Measurements from ENCODE around the gene NFATC2.

NFATC2 gene

GRCh38 chr20:51511861-51512619 is 30.5 kb downstream of the NFATC2 start:
- no peak for DNase-seq

DNA sequence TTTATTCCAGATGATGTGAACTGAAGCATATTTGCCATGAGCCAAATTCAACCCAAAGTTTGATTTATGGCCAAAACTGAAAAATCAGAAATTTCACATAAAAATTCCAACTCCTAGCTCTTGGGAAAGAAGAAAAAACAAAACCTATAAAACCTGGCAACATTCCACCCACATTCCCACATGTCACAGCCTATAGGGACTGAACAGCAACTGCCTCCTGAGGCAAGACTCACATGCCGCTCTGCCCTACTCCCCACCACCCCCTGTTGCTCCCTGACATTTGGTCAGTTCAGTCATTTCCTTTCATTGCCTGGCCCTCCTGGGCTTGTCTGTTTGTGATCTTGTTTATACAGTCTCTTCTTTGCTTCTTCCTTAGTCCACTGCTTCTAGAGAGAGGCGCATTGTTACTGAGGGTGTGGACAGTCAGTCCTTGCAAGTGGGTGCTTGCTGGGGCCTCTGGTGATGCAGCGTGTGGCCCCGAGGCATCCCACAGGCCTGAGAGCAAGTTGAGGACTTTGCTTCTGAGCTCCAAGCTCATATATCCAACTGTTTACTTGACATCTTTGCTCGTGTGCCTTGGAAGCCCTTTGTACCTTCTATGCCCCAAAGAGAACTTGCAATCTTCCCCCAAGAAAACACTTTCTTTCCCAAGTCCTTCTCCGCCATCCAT is 31.4 kb downstream of the NFATC2 start:
- no peak for DNase-seq

- no peak for DNase-seq
Observed at GRCh38 chr20:51510169-51510568, 32.4 kb downstream of the NFATC2 start.

DNA sequence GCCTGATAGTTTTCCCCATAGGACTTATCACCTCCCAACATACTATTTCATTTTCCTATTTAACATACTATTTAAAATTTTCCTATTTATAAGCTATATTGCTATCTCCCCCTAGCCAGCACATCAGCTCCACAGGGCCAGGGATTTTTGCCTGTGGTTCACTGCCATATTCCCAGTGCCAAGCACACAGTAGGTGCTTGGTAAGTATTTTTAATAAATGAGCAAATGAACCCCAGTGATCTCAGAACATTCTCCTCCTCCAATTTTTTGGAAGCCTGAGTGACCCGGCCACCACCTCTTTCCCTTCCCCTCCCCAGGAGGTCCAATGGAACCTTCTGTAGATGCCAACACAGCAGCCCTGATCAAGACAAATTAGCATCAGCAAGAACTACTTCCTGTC is 33.3 kb downstream of the NFATC2 start:
- DNase-seq = no peak

- DNase-seq = no peak
Observed at GRCh38 chr20:51508780-51509179, 33.7 kb downstream of the NFATC2 start.

GRCh38 chr20:51508158-51508557 is 34.4 kb downstream of the NFATC2 start:
- DNase-seq = no peak

DNA sequence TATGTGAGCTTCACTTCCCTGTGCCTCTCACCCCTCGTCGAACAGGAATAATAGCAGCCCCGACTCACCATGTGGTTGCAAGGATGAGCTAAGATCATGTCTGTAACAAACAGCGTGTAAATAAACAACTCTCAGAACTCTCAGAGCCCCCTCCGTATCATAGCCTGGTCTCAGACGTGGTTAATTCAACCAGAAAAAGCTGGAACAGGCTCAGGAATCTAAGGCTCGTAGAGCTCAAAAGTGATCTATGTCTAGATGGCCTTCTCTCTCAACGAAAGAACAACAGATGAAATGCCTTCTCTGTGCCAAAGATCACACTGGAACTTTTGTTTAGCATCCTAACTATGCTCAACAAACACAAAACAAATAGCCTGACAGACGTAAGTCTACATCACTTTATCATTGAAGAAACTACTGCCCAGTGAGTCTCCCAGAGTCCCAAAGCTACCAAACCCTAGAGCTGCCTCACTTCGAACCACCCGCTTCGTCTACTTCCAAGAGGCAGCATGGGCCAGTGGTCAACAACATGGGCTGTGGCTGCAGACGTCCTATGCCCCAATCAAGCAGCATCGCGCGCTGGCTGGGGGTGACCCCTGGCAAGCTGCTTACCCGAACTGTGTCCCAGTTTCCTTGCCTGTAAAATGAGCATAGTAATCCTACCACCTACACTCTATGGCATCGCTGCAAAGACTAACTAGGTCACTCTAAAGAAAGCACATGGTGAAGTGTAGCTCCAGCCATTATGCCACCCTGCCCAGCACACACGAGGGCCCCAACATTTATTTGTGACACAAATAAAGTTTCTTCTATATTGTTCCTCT is 35.1 kb downstream of the NFATC2 start:
- DNase-seq = no peak

DNA sequence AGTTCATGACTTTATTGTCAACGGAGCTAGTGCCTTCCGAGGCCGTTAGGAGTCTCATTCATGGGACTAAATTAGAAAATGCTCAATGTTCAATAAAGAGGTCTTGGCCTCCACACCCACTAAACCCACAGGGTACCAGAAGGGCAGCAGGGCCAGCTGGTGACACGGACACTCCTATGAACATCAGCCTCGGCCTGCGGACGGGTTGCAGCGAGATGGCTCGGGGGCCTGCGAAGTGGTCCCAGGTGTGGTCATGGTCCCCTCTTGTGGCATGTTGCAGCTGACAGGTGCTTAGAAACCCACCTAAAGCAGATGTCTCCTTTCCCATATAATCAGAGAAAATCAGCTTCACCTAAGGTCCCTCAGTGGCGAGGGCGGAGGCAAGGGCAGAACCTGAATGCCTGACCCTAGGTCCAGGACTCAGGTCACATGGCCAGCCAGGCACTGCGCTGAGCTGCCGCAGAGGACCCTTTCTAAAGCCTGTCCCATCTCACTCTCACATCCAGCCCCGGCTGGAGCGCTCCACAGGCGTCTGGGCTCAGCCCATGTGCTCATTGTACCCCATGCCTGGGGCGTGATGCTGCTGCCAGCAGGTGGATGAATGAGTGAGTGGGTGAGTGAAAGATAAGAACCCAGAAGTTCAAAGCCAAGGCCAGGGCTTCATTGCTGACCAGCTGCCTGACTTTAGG is 35.8 kb downstream of the NFATC2 start:
- DNase-seq = no peak

DNA sequence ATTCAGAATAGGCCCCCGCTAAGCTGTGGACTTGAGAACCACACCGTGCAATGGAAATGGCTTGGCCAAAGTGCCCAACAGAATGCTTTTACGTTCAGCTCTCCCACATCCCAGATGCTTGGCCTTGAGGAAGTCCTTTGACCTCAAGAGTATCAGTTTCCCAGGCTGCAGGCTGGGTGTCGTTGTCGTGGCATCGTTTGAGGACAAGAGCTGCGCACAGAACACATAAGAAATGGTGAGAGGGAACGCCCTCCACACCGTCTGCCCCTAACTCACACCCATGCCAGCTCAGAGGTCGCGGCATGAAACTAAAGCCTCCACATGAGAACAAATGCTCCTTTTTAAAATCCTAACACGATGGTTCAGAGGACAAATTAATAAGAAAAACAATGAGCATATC is 37.0 kb downstream of the NFATC2 start:
- no peak for DNase-seq

GRCh38 chr20:51503376-51503775 is 39.1 kb downstream of the NFATC2 start:
- DNase-seq = no peak

GRCh38 chr20:51500936-51501335 is 41.6 kb downstream of the NFATC2 start:
- no peak for DNase-seq

DNA sequence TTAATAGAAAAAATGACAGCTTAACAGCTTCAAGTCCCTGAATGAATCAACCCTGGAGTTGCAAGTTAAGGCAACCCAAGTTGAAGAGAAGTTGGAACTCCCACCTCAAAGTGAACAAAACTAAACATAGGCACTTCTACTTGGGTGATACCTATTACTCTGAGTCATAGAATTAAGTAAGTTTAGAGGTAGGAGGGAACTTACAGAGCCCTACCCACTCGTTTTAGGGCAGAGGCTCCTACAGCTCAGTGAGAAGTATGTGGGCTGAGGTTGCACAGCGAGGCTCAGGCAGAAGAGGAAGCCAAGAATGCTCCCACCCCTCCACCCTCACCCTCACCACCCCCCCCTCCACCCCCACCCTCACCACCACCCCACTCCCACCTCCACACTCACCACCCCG is 42.2 kb downstream of the NFATC2 start:
- peak; percentile 40 for DNase-seq

GRCh38 chr20:51498765-51499540 is 43.6 kb downstream of the NFATC2 start:
- no peak for DNase-seq

- DNase-seq = no peak
Observed at GRCh38 chr20:51497542-51498467, 44.7 kb downstream of the NFATC2 start.

DNA sequence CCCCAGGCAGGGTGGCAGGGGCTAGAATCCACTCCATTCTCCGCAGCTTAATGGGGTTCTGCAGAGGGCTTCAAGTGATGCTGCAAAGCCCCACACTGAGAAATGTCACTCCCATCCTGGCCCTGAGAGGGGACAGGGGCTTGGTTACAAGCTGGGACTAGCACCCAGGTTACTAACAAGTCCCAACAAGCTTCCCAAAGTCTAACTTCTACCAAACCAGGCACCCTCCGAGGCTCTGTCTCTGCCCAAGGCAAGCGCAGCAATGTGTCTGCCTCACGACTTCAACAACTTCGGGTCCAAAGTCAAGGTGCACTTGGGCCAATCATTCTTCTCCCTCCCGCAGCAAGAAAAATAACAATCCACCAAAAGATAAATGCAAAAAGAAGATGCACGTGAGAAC is 45.6 kb downstream of the NFATC2 start:
- no peak for DNase-seq

DNA sequence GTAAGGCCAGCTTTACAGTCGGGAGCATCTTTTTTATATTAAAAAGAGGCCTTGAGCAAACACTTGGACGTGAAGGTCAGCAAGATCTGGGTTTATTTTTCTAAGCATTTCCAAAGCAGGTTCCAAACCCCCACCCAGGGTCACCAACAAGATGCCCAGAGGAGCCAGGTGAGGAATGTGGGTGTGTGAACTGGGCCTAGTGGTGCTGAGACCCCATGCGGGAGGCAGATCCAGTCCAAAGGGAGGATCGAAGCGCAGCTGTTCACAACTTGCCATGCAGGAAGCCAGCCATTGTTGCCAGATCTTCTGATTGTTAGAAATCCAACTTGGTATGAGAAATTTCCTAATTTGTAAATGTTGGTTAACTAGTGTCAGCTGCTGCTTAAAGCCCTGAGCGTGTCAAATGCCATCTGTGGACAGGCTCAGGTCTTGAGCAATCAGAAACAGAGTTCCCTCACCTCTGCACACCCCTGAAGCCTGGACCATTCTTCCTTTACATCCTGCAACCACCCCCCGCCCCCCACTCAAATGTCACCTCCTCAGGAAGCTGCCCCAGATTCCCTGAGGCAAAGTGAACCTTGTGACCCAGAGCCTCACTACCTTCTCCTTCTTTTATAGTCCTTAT is 46.5 kb downstream of the NFATC2 start:
- no peak for DNase-seq

GRCh38 chr20:51495291-51495690 is 47.2 kb downstream of the NFATC2 start:
- DNase-seq = no peak

GRCh38 chr20:51494241-51495110 is 48.0 kb downstream of the NFATC2 start:
- DNase-seq = no peak

DNA sequence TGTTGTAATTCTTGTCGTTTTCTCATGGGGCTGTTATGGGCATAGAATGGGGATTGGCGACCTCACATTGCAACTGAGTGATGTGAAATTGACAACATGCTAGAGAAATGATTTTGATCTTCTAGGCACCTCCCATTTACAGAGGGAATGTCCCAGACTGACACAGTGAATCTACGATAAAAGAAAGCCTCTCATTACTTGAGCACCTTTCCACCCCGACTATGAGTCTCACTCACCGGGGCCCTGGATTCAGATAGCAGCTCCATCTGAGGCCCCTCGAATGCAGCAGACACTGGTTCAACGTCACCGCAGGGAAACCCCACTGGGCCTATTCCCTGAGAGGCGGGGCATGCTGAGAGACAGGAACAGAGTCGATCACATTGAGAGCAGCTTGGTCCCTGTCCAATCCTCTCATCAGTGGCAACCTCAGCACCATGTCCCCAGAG is 49.1 kb downstream of the NFATC2 start:
- no peak for DNase-seq
